Osteoblast (primary cell): ENCODE results near the gene CD96. TPM values are rescaled to one million over a fixed set of nuclear protein-coding genes. Genes with fewer than 3 reads are reported as not detected.

Experiments
- DNase-seq: peaks from one replicate; pipeline ENCODE4 v3.0.0; 2011; ENCODE audit warnings: low spot score, mixed read lengths; ENCODE audit not compliant: insufficient read length; ENCODE audit errors: missing footprints
- H2AFZ ChIP-seq: 2 replicates; pipeline ENCODE4 v1.6.0; 2011; ENCODE audit warnings: mild to moderate bottlenecking, low read length
- H3K27ac ChIP-seq: 2 replicates; pipeline ENCODE4 v1.5.1; 2011; ENCODE audit warnings: mild to moderate bottlenecking, low read depth, low read length, moderate library complexity
- H3K27me3 ChIP-seq: 2 replicates; pipeline ENCODE4 v1.6.0; 2012; ENCODE audit warnings: mild to moderate bottlenecking, control low read depth, inconsistent platforms, low read length, moderate library complexity; ENCODE audit not compliant: insufficient read depth
- H3K36me3 ChIP-seq: 2 replicates; pipeline ENCODE4 v1.5.1; 2011; ENCODE audit warnings: mild to moderate bottlenecking, low read length, control low read depth, moderate library complexity; ENCODE audit not compliant: insufficient read depth
- H3K4me1 ChIP-seq: 2 replicates; pipeline ENCODE4 v1.5.1; 2011; ENCODE audit warnings: mild to moderate bottlenecking, low read length, control low read depth, moderate library complexity; ENCODE audit not compliant: insufficient read depth
- H3K4me2 ChIP-seq: 2 replicates; pipeline ENCODE4 v1.6.0; 2011; ENCODE audit warnings: mild to moderate bottlenecking, low read length; ENCODE audit not compliant: insufficient read depth
- H3K4me3 ChIP-seq: fragments of 200-600 bp; sonication (generic); 3 replicates; pipeline ENCODE4 v1.5.1; 2012; ENCODE audit warnings: mild to moderate bottlenecking, low read length, inconsistent platforms; ENCODE audit not compliant: insufficient read depth
- H3K79me2 ChIP-seq: 2 replicates; pipeline ENCODE4 v1.6.0; 2012; ENCODE audit warnings: mild to moderate bottlenecking, low read length, control low read depth, inconsistent platforms; ENCODE audit not compliant: insufficient read depth
- H3K9me3 ChIP-seq: 2 replicates; pipeline ENCODE4 v1.5.1; 2011; ENCODE audit warnings: low read depth, low read length, control low read depth
- H4K20me1 ChIP-seq: 2 replicates; pipeline ENCODE4 v1.6.0; 2012; ENCODE audit warnings: mild to moderate bottlenecking, low read length, control low read depth; ENCODE audit not compliant: insufficient read depth
- CTCF ChIP-seq: IDR thresholded peaks from 2 replicates; pipeline ENCODE4 v1.5.1; 2011; ENCODE audit warnings: mild to moderate bottlenecking, low read depth, low read length, moderate library complexity; ENCODE audit errors: extremely low read depth
- total RNA-seq: library from RNA; depleted of rRNA; stranded (reverse); fragments of >200 nt; gene quantifications from 2 replicates; pipeline ENCODE4 v1.2.3, GENCODE V29; 2012

CD96 gene
- total RNA-seq, 1 donor = not detected

DNA sequence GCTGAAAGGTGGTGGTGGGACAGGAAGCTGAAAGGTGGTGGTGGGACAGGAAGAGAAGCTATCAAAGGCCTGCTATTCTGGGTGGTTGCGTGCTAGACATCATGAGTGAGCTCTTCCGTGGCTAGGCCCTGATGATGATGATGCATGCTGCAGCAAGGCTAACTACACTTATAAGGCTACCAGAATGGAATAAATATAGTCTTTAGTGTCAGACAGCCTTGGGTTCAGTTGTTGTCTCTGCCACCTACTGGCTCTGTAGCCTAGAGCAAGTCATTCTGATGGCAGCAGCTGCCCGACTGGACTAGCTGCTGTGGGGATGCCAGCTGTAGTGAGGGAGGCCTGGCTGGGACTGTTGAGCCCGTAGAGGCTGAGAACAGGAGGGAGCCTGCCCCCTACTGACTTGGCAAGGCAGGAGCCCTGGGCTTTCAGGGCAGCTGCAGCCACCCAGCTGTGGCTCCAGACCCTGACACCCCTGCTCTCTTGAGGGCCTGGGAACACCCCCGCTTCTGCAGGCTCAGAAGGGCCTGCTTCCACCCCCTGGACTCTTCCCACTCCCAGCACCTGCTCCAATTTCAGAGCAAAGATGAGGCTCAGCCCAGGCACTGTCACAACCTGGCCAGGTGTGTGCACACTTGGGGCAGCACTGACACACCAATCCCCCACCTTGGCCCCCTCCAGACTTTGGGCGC is 74.6 kb downstream of the CD96 start:
- peak overlapping the region; percentile 63 for H2AFZ ChIP-seq

GRCh38 chr3:111617406-111617805 is 75.4 kb downstream of the CD96 start:
- H2AFZ ChIP-seq = no peak overlapping the region
- no peaks in the 10 kb centered on the region for H3K36me3 ChIP-seq
- TF ChIP-seq CTCF = no peak
- H3K4me3 ChIP-seq = no peak overlapping the region
- H3K4me2 ChIP-seq = no peak overlapping the region
- H3K27me3 ChIP-seq = no peaks in the 10 kb centered on the region
- no peaks in the 10 kb centered on the region for H3K4me1 ChIP-seq
- no peaks in the 10 kb centered on the region for H4K20me1 ChIP-seq
- H3K79me2 ChIP-seq = no peaks in the 10 kb centered on the region
- H3K27ac ChIP-seq = no peak overlapping the region
- H3K9me3 ChIP-seq = no peaks in the 10 kb centered on the region
- no peak for DNase-seq

More for the DNA sequence above, 74.6 kb downstream of the CD96 start:
- H3K4me1 ChIP-seq = no peaks in the 10 kb centered on the region
- H3K79me2 ChIP-seq = no peaks in the 10 kb centered on the region
- H3K36me3 ChIP-seq = no peaks in the 10 kb centered on the region
- DNase-seq = peak; percentile 49
- H4K20me1 ChIP-seq = no peaks in the 10 kb centered on the region
- H3K4me3 ChIP-seq = no peak overlapping the region
- peak; percentile 60 for TF ChIP-seq CTCF
- H3K27ac ChIP-seq = no peak overlapping the region
- H3K9me3 ChIP-seq = no peaks in the 10 kb centered on the region
- H3K4me2 ChIP-seq = no peak overlapping the region
- no peaks in the 10 kb centered on the region for H3K27me3 ChIP-seq

DNA sequence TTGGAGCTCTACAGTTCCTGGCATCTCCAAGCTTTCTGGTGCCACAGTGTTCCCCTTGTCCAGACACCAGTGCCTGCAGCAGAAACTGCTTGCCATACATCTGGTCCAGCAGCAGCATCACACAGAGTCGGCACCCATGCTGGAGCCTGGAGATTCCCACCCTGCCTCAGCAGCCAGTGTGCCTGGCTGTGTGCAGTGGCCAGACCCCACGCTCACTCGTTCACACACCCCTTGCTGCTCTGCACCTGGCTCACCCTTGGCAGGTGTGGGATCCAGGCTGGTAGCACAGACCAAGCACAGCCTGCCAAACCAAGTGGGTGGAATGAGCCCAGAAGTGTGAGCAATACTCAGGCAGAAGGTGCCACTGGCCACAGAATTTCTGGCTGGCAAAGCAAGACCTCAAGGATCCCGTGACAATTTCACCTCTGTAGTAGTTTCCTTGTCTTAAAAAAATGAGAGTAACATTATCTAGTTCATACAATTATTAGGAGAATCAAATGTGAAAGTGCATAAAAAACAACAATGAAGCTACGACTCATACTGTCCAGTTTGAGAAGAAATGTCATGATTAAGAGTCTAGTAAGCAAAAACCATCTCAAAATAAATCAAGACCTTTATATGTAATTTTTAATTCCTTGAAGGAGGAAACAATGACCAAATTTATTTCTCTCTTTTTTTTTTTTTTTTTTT is 76.1 kb downstream of the CD96 start:
- Histone ChIP-seq H3K27ac (no peak overlapping the region), H3K9me3 (no peaks in the 10 kb centered on the region), H3K4me1 (no peaks in the 10 kb centered on the region), H3K4me2 (no peak overlapping the region), H3K79me2 (no peaks in the 10 kb centered on the region), H3K4me3 (no peak overlapping the region), H3K27me3 (no peaks in the 10 kb centered on the region), H3K36me3 (no peaks in the 10 kb centered on the region), H4K20me1 (no peaks in the 10 kb centered on the region), H2AFZ (no peak overlapping the region)
- DNase-seq = no peak
- TF ChIP-seq CTCF = no peak

GRCh38 chr3:111618945-111619344 is 76.9 kb downstream of the CD96 start:
- H3K27ac ChIP-seq = no peak overlapping the region
- no peaks in the 10 kb centered on the region for H3K79me2 ChIP-seq
- H3K4me1 ChIP-seq = no peaks in the 10 kb centered on the region
- no peak overlapping the region for H3K4me3 ChIP-seq
- no peak overlapping the region for H3K4me2 ChIP-seq
- H4K20me1 ChIP-seq = no peaks in the 10 kb centered on the region
- no peaks in the 10 kb centered on the region for H3K9me3 ChIP-seq
- no peaks in the 10 kb centered on the region for H3K27me3 ChIP-seq
- no peak for DNase-seq
- TF ChIP-seq CTCF = no peak
- no peak overlapping the region for H2AFZ ChIP-seq
- H3K36me3 ChIP-seq = no peaks in the 10 kb centered on the region
